ENCODE data around the gene PCNX1.
"Not testable (repeated sequence)": the region's sequence is repeated elsewhere in the genome, so short reads cannot be mapped to it uniquely, and the experiment has no call there.

The PCNX1 gene

DNA sequence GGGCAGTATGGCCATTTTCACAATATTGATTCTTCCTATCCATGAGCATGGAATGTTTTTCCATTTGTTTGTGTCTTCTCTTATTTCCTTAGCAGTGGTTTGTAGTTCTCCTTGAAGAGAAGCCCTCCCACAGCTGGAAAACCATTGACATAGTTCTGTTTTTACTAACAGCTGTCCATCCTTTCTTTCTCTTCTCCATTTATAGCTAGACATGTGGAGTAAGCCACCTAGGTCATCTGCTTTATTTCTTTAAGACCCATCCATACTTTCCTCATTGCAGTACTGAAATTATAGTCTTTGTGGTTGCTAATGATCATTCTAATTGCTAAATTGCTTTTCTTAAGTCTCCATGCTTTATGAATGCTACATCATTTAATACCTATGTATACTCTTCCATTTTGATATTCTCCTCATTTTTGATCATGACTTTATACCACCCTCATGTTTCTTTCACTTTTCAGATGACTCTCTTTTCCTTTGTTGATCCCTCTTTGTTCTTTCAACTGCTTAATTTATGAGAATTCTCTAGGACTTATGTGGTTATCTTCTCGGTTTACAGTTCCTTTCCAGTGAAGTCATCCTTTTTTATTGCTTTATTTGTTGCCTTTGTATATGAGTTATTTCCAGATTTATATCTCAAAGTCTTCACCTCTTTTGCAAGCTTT, 114.2 kb downstream of the PCNX1 start:
- no peak for DNase-seq (ENCODE audit: low spot score)

- DNase-seq (ENCODE audit: low spot score) = no peak
Observed at GRCh38 chr14:71022012-71022869, 115.0 kb downstream of the PCNX1 start.

DNA sequence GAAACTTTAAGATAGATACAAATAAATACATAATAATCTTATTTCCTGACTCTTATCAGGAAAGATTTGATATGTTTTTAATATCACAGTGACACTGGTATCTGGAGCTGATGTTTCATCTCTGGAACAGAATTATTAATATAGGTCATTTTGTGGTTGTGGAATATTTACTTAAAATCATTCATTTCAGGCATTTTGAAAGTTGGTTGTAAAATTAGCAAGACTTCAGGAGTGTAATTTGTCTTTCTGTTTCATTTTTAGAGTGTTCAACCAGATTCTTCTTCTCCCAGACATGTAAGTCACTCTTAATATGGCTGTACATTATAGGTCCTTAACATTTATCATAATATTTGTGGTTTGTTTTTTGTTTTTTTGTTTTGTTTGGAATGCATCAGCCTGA, 115.7 kb downstream of the PCNX1 start:
- DNase-seq (ENCODE audit: low spot score) = no peak

DNA sequence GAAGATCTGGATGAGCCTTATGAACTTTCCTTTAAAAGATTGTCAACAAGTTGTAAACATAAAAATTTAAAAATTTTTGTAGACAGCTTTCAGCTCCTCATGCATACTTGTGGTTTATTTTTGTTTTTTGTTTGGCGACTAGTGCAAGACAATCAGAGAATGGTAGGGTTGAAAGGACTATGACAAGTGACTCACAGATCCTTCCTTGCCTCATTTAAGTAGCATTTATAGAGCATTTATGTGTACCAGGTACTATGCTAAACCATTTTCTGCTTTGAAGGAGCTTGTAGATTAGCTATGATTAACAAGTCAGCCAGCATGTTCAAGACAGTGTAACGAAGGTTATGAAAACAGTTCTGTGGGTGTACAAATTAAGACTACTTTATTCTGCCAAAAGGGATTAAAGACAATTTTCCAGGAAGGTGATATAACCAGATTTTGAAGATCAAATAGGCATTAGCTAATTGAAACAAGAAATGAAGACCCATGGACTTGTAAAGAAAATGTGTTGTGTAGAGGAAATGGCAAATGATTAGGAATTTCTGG, 122.0 kb downstream of the PCNX1 start:
- no peak for DNase-seq (ENCODE audit: low spot score)

DNA sequence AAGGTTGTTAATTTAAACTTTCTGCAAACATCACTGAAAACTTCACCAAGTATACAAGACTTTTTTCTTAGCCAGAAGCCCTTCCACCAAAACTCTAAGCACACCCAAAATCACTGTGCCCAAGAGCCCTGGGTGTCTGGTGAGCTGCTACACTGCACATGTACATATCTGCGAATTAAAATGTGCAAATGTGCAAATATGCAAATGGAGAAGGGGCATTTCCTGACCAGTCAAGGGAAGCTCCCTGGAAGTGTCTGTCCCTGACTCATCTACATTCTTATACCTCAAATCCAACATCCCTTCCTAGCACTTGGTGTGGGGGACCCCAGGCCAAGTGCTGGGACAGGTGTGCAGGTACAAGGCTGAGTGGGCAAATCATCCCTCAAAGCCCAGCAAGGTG, 123.7 kb downstream of the PCNX1 start:
- DNase-seq (ENCODE audit: low spot score) = no peak

DNA sequence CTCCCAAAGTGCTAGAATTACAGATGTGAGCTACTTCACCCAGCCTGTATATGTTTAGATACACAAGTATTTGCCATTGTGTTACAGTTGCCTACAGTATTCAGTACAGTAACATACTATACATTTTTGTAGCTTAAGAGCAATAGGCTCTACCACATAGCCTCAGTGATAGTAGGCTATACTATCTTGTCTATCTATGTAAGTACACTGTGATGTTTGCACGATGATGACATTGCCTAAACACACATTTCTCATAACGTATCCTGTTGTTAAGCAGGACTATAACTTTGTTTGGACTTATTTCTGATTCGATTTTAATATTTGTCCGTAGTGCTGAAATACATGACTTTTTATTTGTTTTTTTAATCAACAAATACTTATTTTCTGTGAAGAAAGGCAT, 129.2 kb downstream of the PCNX1 start:
- DNase-seq (ENCODE audit: low spot score) = no peak

DNA sequence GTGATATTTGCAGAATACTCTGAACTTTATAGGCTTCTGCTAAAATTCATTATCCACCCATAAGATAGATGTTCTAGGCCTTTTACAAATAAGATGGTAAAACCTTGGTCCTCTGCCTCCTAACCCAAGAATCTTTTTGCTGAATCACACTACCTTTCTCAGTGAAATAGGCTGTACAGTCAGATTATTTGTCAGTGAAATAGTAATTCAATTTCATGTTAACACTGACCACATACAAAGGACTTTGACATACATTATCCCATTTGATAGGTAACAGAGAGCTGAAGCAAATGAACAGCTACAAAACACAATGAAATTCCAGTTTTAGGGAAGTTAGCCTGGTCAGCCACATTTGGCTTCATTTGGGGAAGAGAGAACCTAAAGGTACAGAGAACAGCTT, 141.1 kb downstream of the PCNX1 start:
- DNase-seq (ENCODE audit: low spot score) = no peak

- no peak for DNase-seq (ENCODE audit: low spot score)
Observed at GRCh38 chr14:71049435-71050133, 142.3 kb downstream of the PCNX1 start.

DNA sequence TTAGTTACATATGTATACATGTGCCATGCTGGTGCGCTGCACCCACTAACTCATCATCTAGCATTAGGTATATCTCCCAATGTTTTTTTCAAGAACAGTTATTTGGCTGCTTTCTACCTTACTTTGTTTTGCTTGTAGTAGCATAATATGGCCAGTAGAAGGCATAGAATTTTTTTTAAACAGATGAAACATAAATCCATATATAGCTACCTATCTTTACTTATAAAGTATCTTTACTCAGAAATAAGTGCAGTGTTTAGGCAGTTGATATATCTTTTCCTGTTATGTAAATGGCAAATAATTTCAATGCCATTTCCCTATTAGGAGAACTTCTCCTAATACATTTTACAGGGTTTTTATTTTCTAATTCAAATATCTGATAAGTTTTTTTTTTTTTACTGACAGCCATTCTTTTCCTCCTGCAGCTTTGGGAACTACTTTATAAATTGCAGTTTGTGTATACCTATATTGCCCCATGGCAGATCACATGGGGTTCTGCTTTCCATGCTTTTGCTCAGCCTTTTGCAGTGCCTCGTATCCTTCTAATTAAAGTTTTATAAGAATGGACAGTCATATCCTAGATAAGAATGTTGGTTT, 143.1 kb downstream of the PCNX1 start:
- peak; percentile 16 for DNase-seq (ENCODE audit: low spot score)

DNA sequence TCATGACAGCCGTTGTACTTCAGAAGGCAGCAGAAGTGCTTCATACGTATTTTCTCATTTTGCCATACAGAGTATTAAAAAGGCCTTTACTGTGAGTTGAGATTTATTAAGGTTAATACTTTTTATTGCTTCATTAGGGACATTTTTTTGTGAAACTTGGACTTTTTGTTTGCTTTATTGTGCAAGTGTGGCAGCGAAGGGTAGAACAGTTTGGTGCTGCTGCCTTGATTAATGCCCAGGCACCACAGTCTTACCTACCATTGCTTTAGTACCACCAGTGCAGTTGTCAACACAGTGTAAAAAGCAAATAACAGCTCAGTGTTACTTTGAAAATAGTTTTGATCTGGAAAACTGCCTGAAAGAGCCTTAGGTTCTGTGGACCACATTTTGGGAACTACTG, 147.4 kb downstream of the PCNX1 start:
- no peak for DNase-seq (ENCODE audit: low spot score)

DNA sequence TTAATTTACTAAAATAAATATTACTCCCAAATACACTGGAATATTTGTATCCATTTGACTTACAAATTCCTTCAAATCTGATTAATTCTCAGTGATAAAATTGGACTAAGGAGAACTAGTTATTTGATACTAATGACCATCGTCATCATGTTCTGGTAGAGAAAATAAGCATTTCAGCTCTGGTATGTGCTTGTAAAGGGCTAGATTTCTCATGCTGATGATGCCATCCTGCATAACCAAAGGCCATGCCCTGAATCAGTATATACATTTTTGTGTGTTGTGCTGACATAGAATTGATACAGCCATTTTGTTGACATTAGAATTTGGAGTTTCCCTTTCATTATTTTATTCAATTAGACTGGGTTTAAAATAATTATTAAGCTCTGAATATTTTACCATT, 148.9 kb downstream of the PCNX1 start:
- no peak for DNase-seq (ENCODE audit: low spot score)

GRCh38 chr14:71060274-71060673, 153.0 kb downstream of the PCNX1 start:
- DNase-seq (ENCODE audit: low spot score) = no peak

- DNase-seq (ENCODE audit: low spot score) = no peak
Observed at GRCh38 chr14:71060825-71061455, 153.7 kb downstream of the PCNX1 start.

DNA sequence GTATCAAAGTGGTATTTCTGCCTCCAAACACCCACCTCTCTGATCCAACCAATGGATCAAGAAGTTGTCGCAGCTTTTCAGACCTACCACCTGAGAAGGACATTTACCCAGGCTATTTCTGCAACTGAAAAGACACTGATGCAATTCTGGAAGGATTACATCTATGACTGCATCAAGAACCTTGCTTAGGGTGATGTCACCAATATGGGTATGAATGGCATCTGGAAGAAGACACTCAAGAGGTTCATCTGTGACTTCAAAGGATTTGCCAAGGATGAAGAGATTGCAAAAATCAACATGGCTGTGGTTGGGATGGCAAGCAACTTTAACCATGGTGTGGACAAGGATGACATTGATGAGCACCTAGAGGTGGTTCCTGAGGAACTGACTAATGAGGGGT, 154.2 kb downstream of the PCNX1 start:
- DNase-seq (ENCODE audit: low spot score) = no peak

- no peak for DNase-seq (ENCODE audit: low spot score)
Observed at GRCh38 chr14:71062581-71063303, 155.5 kb downstream of the PCNX1 start.

DNA sequence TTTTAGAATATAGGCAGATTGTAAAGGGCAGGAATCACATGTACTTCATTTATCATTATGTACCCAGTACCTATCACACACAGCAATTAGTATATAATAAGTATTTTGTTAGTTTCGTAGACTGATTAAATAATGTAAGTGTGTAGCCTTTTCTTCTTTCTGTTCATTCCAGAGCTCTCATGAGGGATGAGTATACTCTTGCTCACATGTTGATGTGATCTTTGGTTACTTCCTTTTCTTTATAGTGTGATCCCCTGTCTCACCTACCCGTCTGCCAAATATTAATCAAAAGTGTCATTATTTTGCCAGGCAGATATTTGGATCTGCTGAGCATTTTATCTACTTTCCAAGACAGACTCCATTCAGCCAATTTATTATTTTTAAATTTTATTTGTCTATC, 156.1 kb downstream of the PCNX1 start:
- no peak for DNase-seq (ENCODE audit: low spot score)

- DNase-seq (ENCODE audit: low spot score) = not testable (repeated sequence)
Observed at GRCh38 chr14:71064747-71065146, 157.5 kb downstream of the PCNX1 start.

DNA sequence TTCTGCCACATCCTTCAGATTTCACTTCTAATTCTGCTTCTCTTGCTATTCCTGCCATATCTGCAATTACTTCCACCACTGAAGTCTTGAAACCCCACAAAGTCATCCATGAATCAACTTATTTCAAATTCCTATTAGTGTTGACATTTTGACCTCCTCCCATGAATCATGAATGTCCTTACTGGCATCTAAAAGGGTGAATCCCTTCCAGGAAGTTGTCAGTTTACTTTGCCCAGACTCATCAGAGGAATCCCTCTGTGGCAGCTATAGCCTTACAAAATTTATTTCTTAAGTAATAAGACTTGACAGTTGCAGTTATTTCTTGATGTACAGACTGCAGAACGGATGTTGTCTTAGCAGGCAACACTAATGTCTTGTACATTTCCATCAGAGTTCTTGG, 162.9 kb downstream of the PCNX1 start:
- peak; percentile 17 for DNase-seq (ENCODE audit: low spot score)

DNA sequence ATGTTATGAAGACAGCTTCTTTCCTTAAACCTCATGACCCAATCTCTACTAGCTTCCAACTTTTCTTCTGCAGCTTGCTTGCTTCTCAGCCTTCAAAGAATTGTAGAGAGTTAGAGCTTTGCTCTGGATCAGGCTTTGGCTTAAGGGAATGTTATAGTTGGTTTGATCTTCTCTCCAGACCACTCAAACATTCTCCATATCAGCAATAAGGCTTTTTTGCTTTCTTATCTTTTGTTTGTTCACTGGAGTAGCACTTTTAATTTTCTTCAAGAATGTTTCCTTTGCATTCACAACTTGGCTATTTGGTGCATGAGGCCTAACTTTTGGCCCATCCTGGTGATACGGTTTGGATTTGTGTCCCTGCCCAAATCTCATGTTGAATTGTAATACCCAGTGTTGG, 163.8 kb downstream of the PCNX1 start:
- no peak for DNase-seq (ENCODE audit: low spot score)

- no peak for DNase-seq (ENCODE audit: low spot score)
Observed at GRCh38 chr14:71076462-71077092, 169.3 kb downstream of the PCNX1 start.

- no peak for DNase-seq (ENCODE audit: low spot score)
Observed at GRCh38 chr14:71078500-71078899, 171.2 kb downstream of the PCNX1 start.
